ENCODE data around the gene OLA1.

Gene OLA1

DNA sequence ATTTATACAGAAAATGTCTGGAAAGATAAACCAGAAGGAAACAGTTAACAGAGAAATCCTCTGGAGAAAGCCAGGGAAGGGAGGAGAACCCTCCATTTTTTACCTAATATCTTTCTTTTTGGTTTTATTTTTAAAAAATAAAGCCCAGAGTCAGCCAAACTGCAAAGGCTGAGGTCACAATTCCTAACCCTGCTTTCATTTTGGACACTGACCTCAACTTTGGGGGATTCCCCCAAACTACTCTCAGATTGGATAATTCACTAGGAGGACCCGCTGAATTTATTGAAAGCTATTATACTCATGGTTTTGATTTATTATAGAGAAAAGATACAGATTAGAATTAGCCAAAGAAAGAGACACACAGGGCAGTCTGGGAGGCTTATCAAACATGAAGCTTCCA is 189.9 kb downstream of the OLA1 start:
- no peak for DNase-seq

DNA sequence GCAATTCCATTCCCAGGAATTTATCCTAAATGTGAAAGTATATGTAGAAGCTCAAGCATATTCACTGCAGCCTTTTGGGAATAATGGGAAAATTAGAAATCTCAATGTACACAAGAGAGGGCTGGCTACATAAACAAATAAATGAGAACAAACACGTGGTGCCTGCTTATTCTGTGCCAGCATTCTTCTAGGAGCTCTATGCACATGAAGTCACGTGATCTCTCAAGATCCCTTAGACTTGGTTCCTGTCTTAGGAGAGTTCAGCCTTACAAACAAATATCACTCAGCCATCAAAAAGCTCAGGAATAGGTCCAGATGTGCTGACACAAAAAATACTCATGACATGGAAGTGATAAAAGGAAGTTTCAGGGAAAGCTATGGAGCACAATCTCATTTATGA is 190.3 kb downstream of the OLA1 start:
- DNase-seq, result no peak

DNA sequence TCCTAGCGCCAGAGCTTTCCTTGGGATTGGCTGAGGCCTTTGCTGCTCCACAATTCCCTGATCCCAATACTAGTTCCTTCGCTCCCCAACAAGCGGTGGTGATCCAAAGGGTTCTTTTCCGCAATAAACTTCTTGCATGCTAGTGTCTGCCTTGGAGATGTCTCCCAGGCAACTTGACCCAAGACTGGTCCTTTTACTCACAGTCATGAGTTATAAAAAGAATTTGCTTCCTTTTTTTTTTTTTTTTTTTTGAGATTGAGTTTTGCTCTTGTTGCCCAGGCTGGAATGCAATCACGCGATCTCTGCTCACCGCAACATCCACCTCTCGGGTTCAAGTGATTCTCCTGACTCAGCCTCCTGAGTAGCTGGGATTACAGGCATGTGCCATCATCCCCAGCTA is 193.4 kb downstream of the OLA1 start:
- no peak for DNase-seq

DNA sequence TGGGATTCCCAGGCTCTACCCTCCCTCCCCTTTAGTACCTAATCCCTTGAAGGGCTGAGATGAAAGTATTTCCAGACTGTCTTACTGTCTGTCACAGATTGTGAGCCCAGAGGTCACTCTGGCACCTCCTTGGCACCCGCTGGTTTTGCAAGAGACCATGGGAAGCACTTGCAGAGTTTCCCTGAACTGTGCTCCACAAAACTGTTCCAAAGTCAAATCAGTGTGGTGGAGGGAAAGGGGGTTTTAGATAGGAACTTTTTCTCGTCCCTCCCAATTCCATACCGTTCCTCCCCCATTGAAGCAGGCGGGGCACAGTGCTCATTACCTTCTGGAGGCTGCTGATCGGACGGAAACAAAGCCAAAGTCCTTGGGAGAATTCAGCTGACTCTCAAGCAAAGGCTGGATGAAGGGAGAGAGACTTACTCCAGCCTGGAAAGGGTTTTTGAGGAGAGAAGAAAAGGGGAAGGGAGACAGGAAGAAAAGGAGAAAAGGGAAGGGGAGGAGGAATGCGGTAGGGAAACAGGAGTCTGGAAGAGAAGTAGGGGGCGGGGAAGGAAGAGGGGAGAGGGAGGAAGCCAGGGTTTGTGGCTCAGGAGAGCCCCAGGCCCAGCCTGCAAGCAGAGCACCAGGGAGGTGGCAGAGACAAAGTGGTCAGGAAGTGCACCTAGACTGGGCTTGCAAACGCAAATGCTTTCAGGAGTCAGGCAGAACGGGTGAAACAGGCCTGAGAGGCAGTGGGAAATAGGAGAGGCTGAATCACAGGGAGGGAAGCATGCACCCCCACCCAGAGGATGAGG is 194.8 kb downstream of the OLA1 start:
- DNase-seq, result no peak

DNA sequence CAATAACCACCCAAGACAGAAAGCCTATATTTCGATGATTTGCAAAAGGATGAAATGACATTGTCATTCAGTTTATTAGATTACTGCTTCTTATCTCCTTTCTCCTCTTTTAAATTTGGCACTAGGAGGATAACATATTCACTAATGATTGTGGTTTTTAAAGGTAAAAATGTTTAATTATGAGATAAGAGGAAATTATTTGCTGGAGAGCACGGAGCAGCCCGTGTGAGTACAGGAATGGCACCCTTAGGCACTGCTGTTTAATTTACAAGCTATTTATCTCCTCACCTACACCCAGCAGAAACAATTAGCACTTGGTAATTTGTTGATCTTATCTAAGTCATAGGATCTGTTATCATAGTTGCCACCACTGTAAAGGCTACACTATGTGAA is 195.8 kb downstream of the OLA1 start:
- no peak for DNase-seq

DNA sequence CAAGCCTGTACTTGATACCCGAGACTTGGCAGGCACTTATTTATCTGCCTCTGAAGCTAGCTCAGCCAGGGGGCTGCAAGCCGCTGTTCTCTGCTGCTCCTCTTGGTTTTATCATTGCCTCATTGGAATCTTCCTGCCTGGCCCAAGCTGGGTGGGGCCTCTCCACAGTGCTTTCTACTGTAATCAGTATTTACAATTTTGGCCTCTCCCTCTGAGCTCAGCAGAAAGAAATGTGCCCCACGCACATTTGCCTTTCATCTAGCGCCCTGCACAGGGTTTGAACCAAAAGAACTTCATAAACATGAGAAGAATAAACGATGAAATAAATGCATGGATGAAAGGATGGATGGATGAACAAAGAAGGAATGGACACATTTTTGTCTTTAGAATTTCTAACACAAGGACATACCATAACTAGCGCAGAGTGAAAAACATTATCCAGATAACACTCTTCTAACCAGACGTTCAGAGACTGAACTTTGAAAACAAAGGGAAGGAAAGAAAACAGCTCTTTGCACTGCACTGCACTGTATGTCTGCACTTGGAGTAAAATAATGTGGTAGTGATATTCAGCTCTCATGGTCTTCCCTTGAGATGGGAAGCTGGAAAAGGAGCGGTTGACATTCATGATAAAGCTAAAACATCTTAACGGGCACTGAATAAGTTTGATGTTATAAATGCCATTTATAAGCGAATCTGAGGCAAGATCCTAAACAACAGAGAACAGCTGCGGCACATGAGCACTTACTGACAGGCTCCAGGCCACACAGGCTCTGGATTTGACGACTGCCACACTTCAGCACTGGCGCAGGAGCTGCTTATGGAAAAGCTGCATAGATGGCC is 196.4 kb downstream of the OLA1 start:
- peak; percentile 70 for DNase-seq

DNA sequence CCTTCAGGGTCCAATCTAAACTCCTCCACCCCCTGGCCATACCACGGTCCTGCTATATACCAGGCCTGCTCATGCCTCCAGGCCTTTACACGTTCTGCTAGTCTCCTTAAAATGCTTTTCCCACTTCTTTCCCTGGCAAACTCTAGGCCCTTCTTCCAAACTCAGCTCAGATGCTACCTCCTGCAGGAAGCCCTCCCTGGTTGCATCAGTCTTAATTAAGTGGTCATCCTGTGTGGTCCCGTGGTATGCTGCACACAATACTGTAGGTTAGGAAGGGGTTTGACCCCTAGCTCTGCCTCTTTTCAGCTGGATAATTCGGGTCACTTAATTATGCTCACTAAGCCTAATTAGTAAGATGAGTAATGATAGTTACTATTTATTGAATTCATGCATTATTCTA is 197.3 kb downstream of the OLA1 start:
- no peak for DNase-seq

DNA sequence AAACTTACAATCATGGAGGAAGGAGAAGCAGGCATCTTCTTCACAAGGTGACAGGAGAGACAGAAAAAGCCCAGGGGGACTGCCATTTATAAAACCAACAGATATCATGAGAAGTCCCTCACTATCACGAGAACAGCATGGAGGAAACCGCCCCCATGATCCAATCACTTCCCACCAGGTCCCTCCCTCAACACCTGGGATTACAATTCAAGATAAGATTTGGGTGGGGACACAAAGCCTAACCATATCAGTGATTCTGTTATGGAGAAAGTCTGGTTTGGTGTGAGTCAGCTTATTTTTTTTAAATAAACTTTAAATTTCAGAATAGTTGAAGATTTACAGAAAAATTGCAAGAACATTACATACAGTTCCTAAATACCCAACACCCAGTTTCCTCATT is 198.4 kb downstream of the OLA1 start:
- no peak for DNase-seq

DNA sequence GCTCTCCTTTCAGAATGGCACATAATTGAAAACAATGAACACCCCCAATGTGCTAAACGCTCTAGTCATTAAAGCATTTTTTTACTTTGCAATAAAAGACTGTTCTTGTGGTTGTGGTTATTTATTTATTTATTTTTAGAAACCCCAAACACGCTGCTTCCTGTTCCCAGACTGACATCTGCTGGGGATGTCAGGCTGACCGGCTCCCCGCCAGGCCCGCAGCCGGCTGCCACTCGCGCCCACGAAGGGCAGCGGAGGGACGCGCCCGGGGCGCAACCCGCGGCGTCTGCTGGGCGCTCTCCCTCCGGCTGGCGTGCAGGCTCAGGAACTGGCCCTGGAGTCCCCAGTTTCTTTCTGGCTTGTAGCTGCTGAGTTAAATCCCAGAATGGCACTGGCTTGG is 200.1 kb downstream of the OLA1 start:
- DNase-seq, result no peak

DNA sequence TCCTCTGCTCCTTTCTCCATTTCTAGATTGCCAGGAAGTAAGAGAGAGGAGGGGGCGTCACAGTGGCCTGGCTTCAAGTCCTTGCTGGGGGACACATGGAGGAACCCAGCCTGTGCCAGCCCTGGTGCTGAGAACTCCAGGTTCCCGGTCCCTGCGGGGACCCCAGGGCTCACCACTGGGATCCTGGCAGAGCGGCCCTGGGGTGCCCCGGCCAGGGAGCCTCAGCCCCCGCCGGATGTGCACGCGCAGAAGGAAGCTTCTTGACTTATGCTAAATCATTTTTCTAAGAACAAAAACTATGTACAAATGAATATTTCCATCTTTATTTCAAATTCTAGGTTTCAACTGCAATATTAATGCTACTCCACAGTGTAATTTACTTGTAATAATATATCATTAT is 200.6 kb downstream of the OLA1 start:
- no peak for DNase-seq

DNA sequence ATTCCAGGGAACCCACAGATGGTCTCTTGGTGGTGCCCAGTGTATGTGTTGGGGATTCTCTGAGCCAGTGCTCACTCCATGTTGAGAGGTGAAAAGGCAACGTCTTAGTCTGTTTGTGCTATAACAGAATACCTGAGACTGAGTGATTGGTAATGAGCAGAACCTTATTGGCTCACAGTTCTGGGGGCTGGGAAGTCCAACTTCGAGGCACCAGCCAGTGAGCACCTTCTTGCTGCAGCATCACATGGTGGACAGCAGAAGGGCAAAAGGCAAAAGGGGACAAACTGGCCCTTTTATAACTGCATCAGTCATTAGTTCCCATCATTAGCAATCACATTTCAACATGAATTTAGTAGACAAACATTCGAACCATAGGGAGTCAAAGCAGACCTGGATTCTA is 202.2 kb downstream of the OLA1 start:
- no peak for DNase-seq

DNA sequence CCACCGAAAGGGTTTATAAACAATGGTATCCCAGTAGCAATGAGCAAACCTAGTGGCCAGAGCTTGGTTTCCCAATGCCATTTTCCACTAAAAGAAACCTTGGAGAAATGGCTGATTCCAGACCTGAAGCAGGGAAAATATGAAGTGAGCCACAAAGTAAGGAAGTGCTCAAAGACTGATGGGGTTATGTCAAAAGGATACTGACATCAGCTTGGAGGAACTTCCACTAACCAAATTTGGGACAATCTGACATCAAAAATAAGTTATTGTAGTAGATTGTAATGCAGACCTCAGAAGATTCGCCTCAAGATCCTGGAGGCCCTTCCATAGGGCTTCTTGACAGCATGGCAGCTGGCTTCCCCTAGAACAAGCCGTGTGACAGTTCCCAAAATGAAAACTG is 203.8 kb downstream of the OLA1 start:
- DNase-seq, result no peak

DNA sequence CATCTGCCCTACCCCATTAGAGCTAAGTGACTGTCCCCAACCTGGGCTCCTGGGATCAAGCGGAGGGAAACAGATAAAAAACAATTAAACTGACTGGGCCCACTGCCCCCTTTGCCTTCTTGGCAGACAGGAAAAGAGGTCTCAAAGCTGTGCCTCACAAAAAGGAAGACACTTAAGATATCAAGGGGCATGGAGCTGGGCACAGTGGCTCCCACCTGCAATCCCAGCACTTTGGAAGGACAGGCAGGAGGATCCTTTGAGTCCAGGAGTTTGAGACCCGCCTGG is 208.0 kb downstream of the OLA1 start:
- DNase-seq, result no peak

DNA sequence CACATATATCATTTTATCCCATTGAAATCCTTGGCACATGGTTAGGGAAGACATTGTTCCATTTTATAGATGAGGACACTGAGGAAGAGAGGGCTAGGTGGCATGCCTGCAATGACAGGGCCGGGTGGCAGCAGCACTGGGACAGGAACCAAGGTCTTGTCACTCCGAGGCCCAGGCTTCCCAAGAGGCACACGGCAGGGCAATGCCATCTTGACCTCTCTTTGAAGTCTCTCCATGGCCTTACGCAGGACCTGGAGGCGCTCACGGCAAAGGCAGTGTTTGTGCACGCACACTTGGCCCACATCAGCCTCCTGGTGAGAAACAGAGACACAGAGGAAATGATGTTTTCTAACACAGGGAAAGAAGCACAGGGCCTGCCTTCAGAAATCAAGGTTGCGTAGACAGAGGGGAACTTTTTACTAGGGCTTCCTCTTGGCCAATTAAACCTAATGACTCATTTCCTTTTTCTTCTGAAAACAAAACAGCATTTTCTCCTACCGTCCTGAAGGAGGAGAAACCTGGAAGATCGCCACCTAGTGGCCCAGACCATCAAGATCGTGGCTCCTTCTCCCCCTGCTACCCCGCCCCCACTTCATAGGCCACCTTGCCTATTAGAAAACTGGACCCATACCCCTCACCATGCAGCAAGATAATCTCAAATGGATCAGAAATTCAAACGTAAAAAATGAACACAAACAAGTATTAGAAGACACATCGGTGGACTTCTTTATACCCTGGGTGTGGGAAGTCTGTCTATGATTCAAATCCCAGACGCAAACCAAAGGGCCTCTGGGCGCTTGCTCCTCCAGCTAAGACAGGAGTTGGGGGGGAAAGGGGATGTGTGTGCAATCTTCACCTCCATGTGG is 208.5 kb downstream of the OLA1 start:
- DNase-seq, result peak; percentile 95

DNA sequence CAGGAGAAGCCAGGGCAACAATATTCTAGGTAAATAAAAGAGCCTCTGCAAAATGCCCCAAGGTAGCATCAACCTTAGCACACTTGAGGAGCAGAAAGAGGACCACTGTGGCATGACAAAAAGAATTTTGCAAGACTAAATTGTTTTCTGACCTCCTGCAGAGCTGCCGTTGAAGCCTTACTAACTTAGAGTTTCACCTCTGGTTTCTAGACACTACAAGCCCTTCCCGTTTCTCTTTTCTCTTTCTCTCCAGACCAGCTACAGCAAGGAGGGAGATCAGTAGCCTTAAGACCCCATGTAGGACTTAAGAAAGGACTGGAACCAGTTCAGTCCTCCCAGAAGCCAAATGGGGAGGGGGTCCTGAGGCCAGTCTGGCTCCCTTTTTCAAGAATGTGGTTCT is 209.9 kb downstream of the OLA1 start:
- DNase-seq, result no peak

DNA sequence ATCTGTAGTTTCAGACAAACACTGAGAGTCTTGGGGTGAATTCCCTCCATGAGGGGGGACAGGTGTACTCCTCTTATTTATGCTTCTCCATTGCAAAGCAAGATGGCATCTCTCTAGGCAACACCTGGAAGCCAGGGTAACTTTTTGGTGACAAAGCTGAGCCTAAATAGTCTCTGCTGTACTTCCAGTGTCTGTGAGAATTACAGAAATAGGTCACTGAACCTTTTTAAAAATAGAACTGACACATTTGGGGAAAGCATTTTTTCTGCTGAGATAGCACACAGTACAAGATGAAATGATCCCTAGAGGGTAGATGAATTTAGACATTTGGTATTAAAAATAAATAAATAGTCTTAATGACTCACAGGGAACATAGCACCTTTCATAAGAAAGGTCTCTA is 211.5 kb downstream of the OLA1 start:
- DNase-seq, result no peak

DNA sequence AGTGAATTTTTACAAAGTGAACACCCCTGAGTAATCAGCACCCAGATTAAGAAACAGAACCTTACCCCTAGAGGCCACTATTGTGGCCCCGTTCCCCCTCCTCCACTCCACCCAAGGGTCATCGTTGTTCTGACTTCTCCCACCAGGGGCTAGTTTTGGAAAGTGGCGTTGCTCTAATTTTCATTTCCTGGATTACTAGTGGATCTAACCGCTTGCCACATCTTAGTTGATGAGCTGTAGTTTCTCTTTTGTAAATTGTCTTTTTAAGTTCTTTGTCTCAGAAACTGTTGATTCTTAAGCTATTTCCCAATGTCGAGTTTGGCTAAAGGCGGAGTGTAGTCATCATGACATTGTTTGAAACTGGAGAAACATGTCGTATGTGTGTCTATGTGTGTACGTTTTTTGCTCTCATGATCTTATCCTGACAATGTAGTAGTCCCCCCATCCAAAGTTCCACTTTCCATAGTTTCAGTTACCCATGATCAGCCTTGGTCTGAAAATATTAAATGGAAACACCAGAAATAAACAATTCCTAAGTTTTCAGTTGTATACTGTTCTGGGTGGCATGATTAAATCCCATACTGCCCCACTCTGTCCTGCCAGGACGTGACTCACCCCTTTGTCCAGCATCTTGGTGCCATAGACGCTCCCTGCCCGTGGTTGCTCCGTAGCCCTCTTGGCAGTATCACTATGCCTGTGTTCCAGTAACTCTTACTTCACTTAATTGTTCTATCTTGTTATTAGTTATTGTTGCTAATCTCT is 212.2 kb downstream of the OLA1 start:
- DNase-seq, result no peak

DNA sequence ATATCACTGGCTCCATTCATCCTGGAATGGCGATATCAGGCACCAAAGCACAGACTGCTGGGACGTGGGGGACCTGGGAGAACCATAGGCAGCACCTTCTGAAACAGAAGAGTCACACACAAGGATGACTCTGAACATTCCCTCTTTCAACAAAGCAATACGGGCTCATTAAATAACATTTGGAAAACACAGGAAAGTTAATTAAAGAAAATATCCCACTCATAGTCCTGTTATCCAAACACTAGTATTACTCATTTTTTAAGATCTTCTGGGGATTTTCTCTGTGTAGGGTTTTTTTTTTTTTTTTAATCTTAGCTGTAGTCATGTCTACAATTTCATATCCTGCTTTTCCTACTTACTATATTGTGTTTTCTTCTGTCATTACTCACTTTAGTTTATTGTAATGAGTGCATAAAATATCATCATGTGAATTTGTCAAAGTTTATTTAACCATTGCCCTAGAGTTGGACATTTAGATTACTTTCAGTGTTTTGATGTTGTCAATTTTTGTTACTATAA is 213.2 kb downstream of the OLA1 start:
- no peak for DNase-seq

DNA sequence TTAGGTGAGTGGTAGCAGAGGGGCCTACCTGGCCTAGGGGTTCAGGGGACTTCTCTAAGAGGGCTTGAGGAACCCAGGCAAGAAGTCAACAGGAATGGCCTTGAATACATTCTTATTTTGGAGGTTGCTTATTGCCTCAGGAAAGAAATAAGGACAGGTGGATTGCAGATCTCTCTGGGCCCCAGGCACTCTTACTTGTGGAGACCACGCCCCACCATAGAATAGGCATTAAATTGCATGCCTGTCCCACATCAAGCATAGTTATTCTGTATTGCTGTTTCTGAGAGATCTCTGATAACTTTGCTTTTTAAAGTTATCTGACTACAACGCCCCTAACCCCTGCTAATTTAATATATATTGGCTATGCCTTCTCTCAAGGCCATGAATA is 215.2 kb downstream of the OLA1 start:
- no peak for DNase-seq

DNA sequence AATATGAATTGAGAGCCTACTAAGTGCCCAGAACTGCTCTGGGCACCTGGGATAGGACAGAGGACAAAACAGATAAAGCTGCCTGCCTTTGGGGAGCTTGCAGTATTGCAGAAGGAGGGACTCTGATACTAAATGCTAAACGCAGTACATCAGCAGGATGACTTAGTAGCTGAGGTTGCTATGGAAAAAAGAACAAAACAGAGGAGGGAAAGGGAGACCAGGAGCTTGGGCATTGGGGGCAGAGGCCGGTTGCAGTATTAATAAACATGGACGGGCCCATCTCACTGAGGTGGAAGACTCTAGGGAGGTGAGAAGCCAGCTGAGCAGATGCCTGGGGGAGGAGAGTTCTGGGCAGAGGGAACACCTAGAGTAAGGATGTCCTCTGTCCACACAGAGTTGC is 217.1 kb downstream of the OLA1 start:
- DNase-seq, result no peak

DNA sequence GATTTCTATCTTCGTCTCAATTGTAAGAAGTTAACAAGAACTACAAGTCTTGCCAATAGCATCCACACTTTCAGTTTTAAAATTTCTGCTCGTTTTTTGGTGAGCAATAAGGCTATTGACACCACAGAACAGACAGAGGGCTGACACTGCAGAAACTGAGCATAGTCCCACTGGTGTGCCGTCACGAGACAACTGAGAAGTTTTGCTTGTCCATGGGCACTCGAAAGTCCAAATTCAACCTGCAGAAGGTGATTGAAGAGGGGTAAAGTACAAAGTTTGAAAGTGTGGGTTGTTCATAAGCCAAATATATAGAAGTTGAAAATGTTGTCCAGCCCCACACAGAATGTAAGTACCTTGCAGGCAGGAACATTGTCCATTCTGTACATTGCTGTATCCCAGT is 219.4 kb downstream of the OLA1 start:
- no peak for DNase-seq

DNA sequence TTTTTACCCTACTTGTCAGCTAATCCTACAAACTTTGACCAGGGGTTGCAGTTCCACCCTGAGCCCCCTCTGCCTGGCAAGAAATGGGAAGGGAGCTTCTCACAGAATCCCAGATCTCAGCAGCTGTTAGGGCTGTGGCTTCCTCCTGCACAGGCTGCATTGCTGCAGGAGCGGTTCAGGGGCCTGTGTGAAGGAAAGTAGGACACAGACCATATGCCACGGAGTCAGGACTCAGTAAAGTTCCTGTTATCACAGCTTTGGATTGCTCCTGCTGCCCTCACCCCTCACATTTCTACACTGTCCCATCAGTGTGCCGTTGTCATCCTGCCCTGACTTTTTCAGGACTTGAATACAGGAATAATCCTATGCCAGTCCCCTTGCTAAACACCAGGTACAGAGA is 220.4 kb downstream of the OLA1 start:
- no peak for DNase-seq
